Gastroesophageal sphincter (tissue), 4 donors: ENCODE measurements around the gene RAG2. TPM values are rescaled to one million over a fixed set of nuclear protein-coding genes. Genes with fewer than 3 reads are reported as not detected.

Source experiments
- ATAC-seq: fragments of 150-250 bp; one replicate; pipeline ENCODE4 v1.9.1; 2016; ENCODE audit warnings: mild to moderate bottlenecking, moderate library complexity
- H3K27ac ChIP-seq, 4 donors: fragments of 200-600 bp; sonication (generic) in 3 of 4; 1 replicate in 3 of 4; 2 replicates in 1 of 4; pipeline ENCODE4 v1.5.1; 2016 to 2019
- H3K27me3 ChIP-seq: fragments of 200-600 bp; sonication (generic); one replicate; pipeline ENCODE4 v1.5.1; 2019
- H3K36me3 ChIP-seq, 2 donors: fragments of 200-600 bp; sonication (generic); one replicate each; pipeline ENCODE4 v1.5.1; 2019; ENCODE audit warnings: control low read depth in 1 of 2
- H3K4me1 ChIP-seq, 3 donors: fragments of 200-600 bp; sonication (generic); 1 replicate in 2 of 3; 2 replicates in 1 of 3; pipeline ENCODE4 v1.5.1; 2016 to 2019; ENCODE audit warnings: control low read depth in 2 of 3
- H3K4me3 ChIP-seq, 2 donors: fragments of 200-600 bp; sonication (generic); one replicate each; pipeline ENCODE4 v1.5.1; 2019; ENCODE audit warnings: mild to moderate bottlenecking in 1 of 2, moderate library complexity in 1 of 2
- H3K9me3 ChIP-seq, 3 donors: fragments of 200-600 bp; sonication (generic); one replicate each; pipeline ENCODE4 v1.5.1; 2017 to 2019; ENCODE audit warnings: control low read depth in 2 of 3
- EP300 ChIP-seq: sonication (generic); formaldehyde crosslinking; IDR thresholded peaks from one replicate; pipeline ENCODE4 v1.6.1; 2017; ENCODE audit warnings: antibody characterized with exemption, mild to moderate bottlenecking
- POLR2A ChIP-seq, 2 donors: fragments of 450-650 bp; IDR thresholded peaks; one replicate each; pipeline ENCODE4 v1.6.1; 2017; ENCODE audit warnings: antibody characterized with exemption in 2 of 2, mild to moderate bottlenecking in 2 of 2, moderate library complexity in 1 of 2
- POLR2AphosphoS5 ChIP-seq: sonication (generic); formaldehyde crosslinking; IDR thresholded peaks from one replicate; pipeline ENCODE4 v1.6.1; 2017; ENCODE audit warnings: antibody characterized with exemption
- WGBS, 2 donors: methylation state at CpG; one replicate each; pipeline ENCODE4 v1.1.5; 2018; ENCODE audit warnings: low coverage in 1 of 2; 5-methylcytosine and 5-hydroxymethylcytosine counted together
- total RNA-seq, 4 donors: library from RNA; depleted of rRNA; stranded (reverse); fragments of >200 nt; gene quantifications; one replicate each; pipeline ENCODE4 v1.1.0, GENCODE V29; 2016
- TF ChIP-seq, protein P1 (sequence below), 4 experiments: fragments of 200-600 bp in 2 of 4; fragments of 450-650 bp in 2 of 4; sonication (generic) in 1 of 4; IDR thresholded peaks; one replicate each; pipeline ENCODE4 v1.5.1; 2017 to 2019; ENCODE audit warnings: antibody characterized with exemption in 4 of 4, mild to moderate bottlenecking in 2 of 4, moderate library complexity in 2 of 4

Gene RAG2
- total RNA-seq, 4 donors from 2014 or later = not detected

DNA sequence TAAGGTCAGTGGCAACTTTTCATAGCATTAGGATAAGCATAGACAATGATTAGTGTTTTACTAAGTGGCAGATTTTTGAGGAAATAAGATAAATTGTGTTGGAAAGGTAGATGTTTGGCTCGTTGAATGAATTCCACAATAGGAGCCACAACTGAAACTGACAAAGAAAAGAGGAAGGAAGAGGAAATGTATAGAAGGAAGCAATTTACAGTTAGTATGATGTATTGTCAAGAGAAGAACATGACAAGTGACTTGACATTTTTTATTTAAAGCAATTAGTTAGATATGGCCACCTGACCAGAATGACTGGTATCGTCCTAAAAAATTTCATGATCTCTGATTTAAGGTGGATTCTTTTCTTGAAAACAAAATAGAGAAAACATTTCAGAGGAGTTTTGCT is 3.1 kb upstream of the RAG2 start:
- 82 to 90% methylated on average over 2 of the region's 2 CpGs for WGBS, 2 donors
- TF ChIP-seq EP300 = no peak
- TF ChIP-seq, protein P1, sequence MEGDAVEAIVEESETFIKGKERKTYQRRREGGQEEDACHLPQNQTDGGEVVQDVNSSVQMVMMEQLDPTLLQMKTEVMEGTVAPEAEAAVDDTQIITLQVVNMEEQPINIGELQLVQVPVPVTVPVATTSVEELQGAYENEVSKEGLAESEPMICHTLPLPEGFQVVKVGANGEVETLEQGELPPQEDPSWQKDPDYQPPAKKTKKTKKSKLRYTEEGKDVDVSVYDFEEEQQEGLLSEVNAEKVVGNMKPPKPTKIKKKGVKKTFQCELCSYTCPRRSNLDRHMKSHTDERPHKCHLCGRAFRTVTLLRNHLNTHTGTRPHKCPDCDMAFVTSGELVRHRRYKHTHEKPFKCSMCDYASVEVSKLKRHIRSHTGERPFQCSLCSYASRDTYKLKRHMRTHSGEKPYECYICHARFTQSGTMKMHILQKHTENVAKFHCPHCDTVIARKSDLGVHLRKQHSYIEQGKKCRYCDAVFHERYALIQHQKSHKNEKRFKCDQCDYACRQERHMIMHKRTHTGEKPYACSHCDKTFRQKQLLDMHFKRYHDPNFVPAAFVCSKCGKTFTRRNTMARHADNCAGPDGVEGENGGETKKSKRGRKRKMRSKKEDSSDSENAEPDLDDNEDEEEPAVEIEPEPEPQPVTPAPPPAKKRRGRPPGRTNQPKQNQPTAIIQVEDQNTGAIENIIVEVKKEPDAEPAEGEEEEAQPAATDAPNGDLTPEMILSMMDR (IDR thresholded peaks at IDR 0.05) = no peak
- no peak for TF ChIP-seq POLR2A (IDR thresholded peaks at IDR 0.05)
- TF ChIP-seq POLR2AphosphoS5 = no peak
- no peaks in the 10 kb centered on the region for H3K4me1 ChIP-seq
- no peak for ATAC-seq
- H3K4me3 ChIP-seq = no peak overlapping the region
- no peaks in the 10 kb centered on the region for H3K36me3 ChIP-seq
- no peaks in the 10 kb centered on the region for H3K27me3 ChIP-seq
- no peak overlapping the region for H3K27ac ChIP-seq
- H3K9me3 ChIP-seq = no peaks in the 10 kb centered on the region

DNA sequence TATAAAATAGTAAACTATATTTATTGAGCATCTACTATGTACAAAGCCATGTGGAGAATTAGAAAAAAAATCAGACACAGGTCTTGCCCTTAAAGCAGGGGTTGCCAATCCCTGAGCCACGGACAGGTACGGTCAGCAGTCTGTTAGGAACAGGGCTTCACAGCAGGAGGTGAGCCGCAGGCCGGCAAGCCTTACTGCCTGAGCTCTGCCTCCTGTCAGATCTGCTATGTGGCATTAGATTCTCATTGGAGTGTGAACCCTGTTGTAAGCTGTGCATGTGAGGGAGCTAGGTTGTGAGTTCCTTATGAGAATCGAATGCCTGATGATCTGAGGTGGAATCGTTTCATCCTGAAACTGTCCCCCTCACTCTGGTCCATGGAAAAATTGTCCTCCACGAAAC is 2.1 kb upstream of the RAG2 start:
- H3K27me3 ChIP-seq = no peaks in the 10 kb centered on the region
- H3K4me1 ChIP-seq = peaks cover 0 to 8% (median 3%) of the 10 kb centered on the region in 3 donors
- no peak overlapping the region for H3K27ac ChIP-seq
- ATAC-seq = no peak
- no peaks in the 10 kb centered on the region for H3K9me3 ChIP-seq
- H3K36me3 ChIP-seq = no peaks in the 10 kb centered on the region
- no peak overlapping the region for H3K4me3 ChIP-seq
- TF ChIP-seq, protein P1 (IDR thresholded peaks at IDR 0.05) = no peak
- TF ChIP-seq EP300 (no peak), POLR2AphosphoS5 (no peak), POLR2A (IDR thresholded peaks at IDR 0.05) (no peak)
- 83 to 87% methylated on average over 4 to 5 of the region's 7 CpGs for WGBS, 2 donors

DNA sequence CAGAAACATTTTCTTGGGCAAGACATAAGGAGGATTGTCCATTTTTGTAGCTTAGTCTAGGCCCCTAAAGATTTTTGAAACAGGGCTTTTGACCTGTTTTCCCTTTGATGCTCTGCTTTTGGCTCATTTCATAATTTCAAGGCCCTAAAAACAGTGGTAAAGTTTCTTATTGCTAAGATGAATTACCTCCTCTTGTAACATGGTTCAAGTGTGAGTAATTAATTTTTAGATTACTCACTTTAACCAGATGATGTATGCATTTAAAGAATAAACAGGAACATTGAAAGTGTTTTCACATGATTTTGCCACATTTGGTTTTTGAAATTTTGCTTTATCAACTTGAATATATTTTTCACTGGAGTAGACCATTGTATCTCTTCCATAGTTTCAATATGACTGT is 1.2 kb downstream of the RAG2 start:
- no peak for ATAC-seq
- H3K9me3 ChIP-seq = no peaks in the 10 kb centered on the region
- no peak overlapping the region for H3K4me3 ChIP-seq
- TF ChIP-seq POLR2AphosphoS5 (no peak), EP300 (no peak), POLR2A (IDR thresholded peaks at IDR 0.05) (no peak)
- TF ChIP-seq, protein P1 (IDR thresholded peaks at IDR 0.05) = no peak
- H3K36me3 ChIP-seq = no peaks in the 10 kb centered on the region
- H3K4me1 ChIP-seq = peaks cover 0 to 12% (median 3%) of the 10 kb centered on the region in 3 donors
- H3K27me3 ChIP-seq = peaks cover 6% of the 10 kb centered on the region
- H3K27ac ChIP-seq = no peak overlapping the region

DNA sequence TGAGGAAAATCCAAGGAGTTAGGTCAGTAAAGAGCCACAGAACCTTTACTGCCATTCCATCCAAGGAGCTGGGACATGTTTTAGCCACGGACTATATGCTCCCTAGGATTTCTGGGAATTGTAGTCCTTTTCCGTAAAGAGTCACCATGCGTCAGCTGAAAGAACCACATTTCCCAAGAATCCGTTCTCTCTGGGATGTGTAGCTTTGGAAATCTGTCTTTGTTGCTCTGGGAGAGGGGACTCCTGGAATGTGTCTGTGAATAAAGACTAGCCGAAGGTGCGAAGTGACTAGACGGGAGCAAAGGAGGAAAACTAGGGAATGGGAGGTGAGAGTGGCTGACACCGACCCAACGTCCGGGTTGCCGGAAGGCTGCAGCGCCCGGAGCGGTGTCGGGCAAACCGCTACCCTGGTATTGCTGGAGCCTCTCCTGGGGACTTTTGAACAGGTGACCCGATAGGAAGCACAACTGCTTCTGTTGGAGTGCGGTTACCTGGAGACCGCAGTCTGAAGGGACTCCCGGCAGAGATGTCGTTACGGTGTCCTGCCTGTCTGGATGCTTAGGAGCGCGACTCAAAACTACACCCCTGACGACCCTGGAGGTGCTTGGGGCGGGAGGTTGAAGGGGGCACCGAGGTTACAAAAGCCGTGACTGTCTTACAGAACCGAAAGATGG is 3.6 kb downstream of the RAG2 start, which contains the start of gene IFTAP:
Gene IFTAP, plus strand, starts transcription at position 187 of the 674 bp plus-strand sequence. CDS start 15,602 bp downstream, outside the sequence.
- TF ChIP-seq POLR2A (IDR thresholded peaks at IDR 0.05) (no peak), EP300 (no peak), POLR2AphosphoS5 (peak; percentile 46)
- TF ChIP-seq, protein P1 (IDR thresholded peaks at IDR 0.05) = no peak
- WGBS, 2 donors = 0 to 1% methylated on average over 14 to 26 of the region's 29 CpGs
- Histone ChIP-seq H3K9me3 (no peaks in the 10 kb centered on the region), H3K36me3 (no peaks in the 10 kb centered on the region), H3K27ac (peak within 1 kb of the TSS in 3 of 4 donors; percentile 69 to 78 (median 76)), H3K27me3 (peaks cover 6% of the 10 kb centered on the region), H3K4me1 (peaks cover 0 to 12% (median 3%) of the 10 kb centered on the region in 3 donors), H3K4me3 (peak within 1 kb of the TSS; percentile 67 to 91)
- peak; percentile 99 for ATAC-seq

DNA sequence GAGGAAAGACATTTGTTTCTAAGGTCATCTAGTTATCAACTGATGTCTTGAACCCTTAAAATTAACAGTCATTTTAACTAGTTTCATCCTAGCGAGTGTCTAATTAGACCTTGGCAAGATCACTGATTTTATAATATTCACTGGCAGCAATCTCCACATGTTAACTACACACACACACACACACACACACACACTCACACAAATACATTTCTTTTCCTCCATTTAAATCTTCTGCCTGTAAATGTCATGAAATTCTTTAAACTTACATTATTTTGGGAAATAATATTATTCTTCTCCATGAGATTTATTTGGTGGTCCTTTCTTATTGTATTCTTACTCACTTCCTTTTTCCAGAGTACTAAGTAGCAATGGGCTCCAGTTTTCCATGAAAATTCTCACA is 6.6 kb downstream of the RAG2 start:
- Histone ChIP-seq H3K4me3 (no peak overlapping the region), H3K36me3 (no peaks in the 10 kb centered on the region), H3K27ac (no peak overlapping the region), H3K27me3 (peaks cover 6% of the 10 kb centered on the region), H3K9me3 (no peaks in the 10 kb centered on the region), H3K4me1 (peaks cover 0 to 12% (median 3%) of the 10 kb centered on the region in 3 donors)
- TF ChIP-seq, protein P1 (IDR thresholded peaks at IDR 0.05) = no peak
- TF ChIP-seq EP300 = no peak
- 9 to 57% methylated on average over 1 of the region's 1 CpG for WGBS, 2 donors
- ATAC-seq = no peak
